ENCODE measurements around the gene RAB44.

- no peak for TF ChIP-seq CTCF (IDR thresholded peaks at IDR 0.05 in 2 of 3, conservative IDR thresholded peaks at IDR 0.05 in 1 of 3; ENCODE audit: borderline replicate concordance in 1 of 3, insufficient read depth in 1 of 3, low read depth in 2 of 3, low read length in 2 of 3)
- TF ChIP-seq EZH2 (IDR thresholded peaks at IDR 0.05), result no peak
- no peak for TF ChIP-seq TCF7L2 (IDR thresholded peaks at IDR 0.05; ENCODE audit: borderline replicate concordance, extremely low read depth, insufficient read depth, insufficient read length)
- TF ChIP-seq YY1 (IDR thresholded peaks at IDR 0.05; ENCODE audit: extremely low read depth, insufficient replicate concordance, low read depth, low read length), result no peak
- TF ChIP-seq ZNF274 (IDR thresholded peaks at IDR 0.05; ENCODE audit: low read depth, low read length), result no peak
- no peak for TF ChIP-seq SIN3A (IDR thresholded peaks at IDR 0.05; ENCODE audit: low read depth)
- TF ChIP-seq POLR2A (IDR thresholded peaks at IDR 0.05; ENCODE audit: borderline replicate concordance, extremely low read depth, insufficient read depth, insufficient read length), result no peak
- TF ChIP-seq ZFX (IDR thresholded peaks at IDR 0.05), result no peak
- no peak for TF ChIP-seq POLR2AphosphoS5 (IDR thresholded peaks at IDR 0.05; ENCODE audit: low read depth, low read length)
- no peak for TF ChIP-seq EZH2phosphoT487 (IDR thresholded peaks at IDR 0.05; ENCODE audit: borderline replicate concordance)
- TF ChIP-seq REST (IDR thresholded peaks at IDR 0.05; ENCODE audit: low read depth), result no peak
- TF ChIP-seq CEBPB (IDR thresholded peaks at IDR 0.05; ENCODE audit: low read depth), result no peak
- no peak for TF ChIP-seq MAX (IDR thresholded peaks at IDR 0.05)
- TF ChIP-seq FOSL1 (IDR thresholded peaks at IDR 0.05; ENCODE audit: low read depth), result no peak
These were observed 19.0 kb downstream of the RAB44 start for GRCh38 chr6:36716476-36717093.

All from HCT116 (cell line).